Chondrocyte (in vitro differentiated cells): ENCODE measurements around the gene PHLDB3. TPM values are rescaled to one million over a fixed set of nuclear protein-coding genes. Genes with fewer than 3 reads are reported as not detected.

Experiments
- DNase-seq: peaks from one replicate; pipeline ENCODE4 v3.0.0; 2021; ENCODE audit warnings: mixed read lengths, low spot score
- H3K27ac Mint-ChIP-seq: one replicate; pipeline ENCODE4 v1.8.0; 2021; ENCODE audit warnings: mild to moderate bottlenecking, moderate library complexity, mixed read lengths; ENCODE audit not compliant: unreplicated experiment
- H3K27me3 Mint-ChIP-seq: 2 replicates; pipeline ENCODE4 v1.8.0; 2021; ENCODE audit warnings: low read depth, mixed read lengths
- H3K36me3 Mint-ChIP-seq: 2 replicates; pipeline ENCODE4 v1.8.0; 2021; ENCODE audit warnings: low read depth, mixed read lengths
- H3K4me1 Mint-ChIP-seq: 2 replicates; pipeline ENCODE4 v1.8.0; 2021; ENCODE audit warnings: low read depth, mild to moderate bottlenecking, mixed read lengths
- H3K4me3 Mint-ChIP-seq: one replicate; pipeline ENCODE4 v1.8.0; 2021; ENCODE audit warnings: mild to moderate bottlenecking, moderate library complexity, mixed read lengths; ENCODE audit not compliant: unreplicated experiment
- H3K9me3 Mint-ChIP-seq: 2 replicates; pipeline ENCODE4 v1.8.0; 2021; ENCODE audit warnings: low read depth, mixed read lengths
- CTCF ChIP-seq: fragments of 200-600 bp; sonication (generic); IDR thresholded peaks from 2 replicates; pipeline ENCODE4 v1.5.0; 2021; ENCODE audit warnings: antibody characterized with exemption, mild to moderate bottlenecking, moderate library complexity
- total RNA-seq: library from RNA; stranded (reverse); gene quantifications from 3 replicates; pipeline ENCODE4 v1.2.1, GENCODE V29; 2021

The PHLDB3 gene
- total RNA-seq, 1 donor from 2014 or later, result 7.0 TPM

GRCh38 chr19:43490759-43491158 lies 13.8 kb downstream of the PHLDB3 start:
- no peaks in the 10 kb centered on the region for H3K4me1 Mint-ChIP-seq
- no peak for TF ChIP-seq CTCF
- H3K9me3 Mint-ChIP-seq, result no peaks in the 10 kb centered on the region
- H3K27ac Mint-ChIP-seq, result no peak overlapping the region
- no peak overlapping the region for H3K4me3 Mint-ChIP-seq
- peaks cover 6% of the 10 kb centered on the region for H3K36me3 Mint-ChIP-seq
- DNase-seq, result no peak
- H3K27me3 Mint-ChIP-seq, result no peaks in the 10 kb centered on the region

GRCh38 chr19:43489979-43490599 lies 14.5 kb downstream of the PHLDB3 start:
- no peak for DNase-seq
- H3K27ac Mint-ChIP-seq, result no peak overlapping the region
- no peak overlapping the region for H3K4me3 Mint-ChIP-seq
- H3K9me3 Mint-ChIP-seq, result no peaks in the 10 kb centered on the region
- H3K36me3 Mint-ChIP-seq, result peaks cover 2% of the 10 kb centered on the region
- H3K4me1 Mint-ChIP-seq, result no peaks in the 10 kb centered on the region
- H3K27me3 Mint-ChIP-seq, result no peaks in the 10 kb centered on the region
- no peak for TF ChIP-seq CTCF

- Mint-ChIP-seq H3K36me3 (no peaks in the 10 kb centered on the region), H3K4me3 (no peak overlapping the region), H3K9me3 (no peaks in the 10 kb centered on the region), H3K27ac (no peak overlapping the region), H3K4me1 (no peaks in the 10 kb centered on the region), H3K27me3 (no peaks in the 10 kb centered on the region)
- DNase-seq, result no peak
- no peak for TF ChIP-seq CTCF
Observed at GRCh38 chr19:43489310-43489709, 15.2 kb downstream of the PHLDB3 start.

GRCh38 chr19:43488179-43488578 lies 16.4 kb downstream of the PHLDB3 start:
- no peaks in the 10 kb centered on the region for H3K36me3 Mint-ChIP-seq

GRCh38 chr19:43486412-43486811 lies 18.1 kb downstream of the PHLDB3 start:
- H3K36me3 Mint-ChIP-seq, result no peaks in the 10 kb centered on the region
- no peak for TF ChIP-seq CTCF
- H3K27me3 Mint-ChIP-seq, result no peaks in the 10 kb centered on the region
- no peaks in the 10 kb centered on the region for H3K9me3 Mint-ChIP-seq
- H3K27ac Mint-ChIP-seq, result no peak overlapping the region
- no peaks in the 10 kb centered on the region for H3K4me1 Mint-ChIP-seq
- H3K4me3 Mint-ChIP-seq, result no peak overlapping the region
- no peak for DNase-seq

More at GRCh38 chr19:43488179-43488578, 16.4 kb downstream of the PHLDB3 start:
- no peak for DNase-seq
- Mint-ChIP-seq H3K4me3 (no peak overlapping the region), H3K27ac (no peak overlapping the region), H3K27me3 (no peaks in the 10 kb centered on the region), H3K4me1 (no peaks in the 10 kb centered on the region), H3K9me3 (no peaks in the 10 kb centered on the region)
- TF ChIP-seq CTCF, result no peak
